GM12878 (cell line): ENCODE measurements around the gene SRSF8. TPM values are rescaled to one million over a fixed set of nuclear protein-coding genes. Genes with fewer than 3 reads are reported as not detected.
"Not testable (repeated sequence)": the region's sequence is repeated elsewhere in the genome, so short reads cannot be mapped to it uniquely, and the experiment has no call there.

ENCODE experiments used
- ATAC-seq: fragments of 200-7000 bp; cut with Tn5 transposase; 3 replicates; pipeline ENCODE4 v1.9.1; 2020; ENCODE audit warnings: mild to moderate bottlenecking, moderate library complexity
- BruUV-seq: library from RNA; stranded (reverse); fragments of 400-500 nt; replicated peaks from 2 replicates; lab custom pipeline; 2021; lab: Mats Ljungman, UMichigan
- CTCF ChIA-PET: fragments of 300-600 bp; sonication (Branson Sonifier 250); formaldehyde crosslinking; extraction: SDS; loops from one replicate; lab custom pipeline; 2021; ENCODE audit warnings: inconsistent platforms; lab: Yijun Ruan, JAX
- POLR2A ChIA-PET: fragments of 350-600 bp; formaldehyde crosslinking; extraction: SDS; loops from one replicate; lab custom pipeline; 2021; ENCODE audit warnings: inconsistent platforms; lab: Charles Lee
- RAD21 ChIA-PET: fragments of 300-600 bp; sonication (Branson Sonifier 250); formaldehyde crosslinking; loops from one replicate; lab custom pipeline; 2023; ENCODE audit warnings: antibody characterized with exemption; ENCODE audit not compliant: unreplicated experiment; lab: Charles Lee
- SMC1A ChIA-PET: fragments of 300-600 bp; sonication (Branson Sonifier 250); formaldehyde crosslinking; loops from one replicate; lab custom pipeline; 2023; ENCODE audit not compliant: unreplicated experiment, uncharacterized antibody; lab: Charles Lee
- DNase-seq: peaks from one replicate; pipeline ENCODE4 v3.0.0-alpha.2; 2011; ENCODE audit warnings: low read depth, low spot score
- FAIRE-seq: peaks from 3 replicates; lab custom pipeline; 2011; peaks lifted over from hg19 to GRCh38; lab: Jason Lieb, UNC
- H2AFZ ChIP-seq: 2 replicates; pipeline ENCODE4 v1.6.0; 2011; ENCODE audit warnings: low read depth, low read length, control low read depth; ENCODE audit not compliant: control insufficient read depth
- H3K27ac ChIP-seq: 2 replicates; pipeline ENCODE4 v1.5.1; 2011; ENCODE audit warnings: control low read depth; ENCODE audit not compliant: control insufficient read depth, insufficient read depth
- H3K27me3 ChIP-seq, 2 experiments: replicated peaks in 1 of 2; 2 replicates each; pipeline versions ENCODE4 v1.6.0 to v1.6.1; 2011; ENCODE audit warnings: low read length in 1 of 2; ENCODE audit not compliant: control insufficient read depth in 2 of 2, insufficient read depth in 2 of 2
- H3K36me3 ChIP-seq, 2 experiments: 2 replicates each; pipeline ENCODE4 v1.5.1; 2011; ENCODE audit warnings: low read length in 1 of 2; ENCODE audit not compliant: control insufficient read depth in 2 of 2, insufficient read depth in 2 of 2
- H3K4me1 ChIP-seq: 2 replicates; pipeline ENCODE4 v1.6.1; 2011; ENCODE audit warnings: mild to moderate bottlenecking, low read length, moderate library complexity, mixed read lengths; ENCODE audit not compliant: control insufficient read depth, insufficient read depth
- H3K4me2 ChIP-seq: 2 replicates; pipeline ENCODE4 v1.6.0; 2011; ENCODE audit warnings: control low read depth; ENCODE audit not compliant: control insufficient read depth, insufficient read depth
- H3K4me3 ChIP-seq: fragments of 200-600 bp; sonication (generic); 2 replicates; pipeline ENCODE4 v1.5.1; 2016
- H3K79me2 ChIP-seq: 2 replicates; pipeline ENCODE4 v1.6.0; 2011; ENCODE audit warnings: low read length; ENCODE audit not compliant: control insufficient read depth, insufficient read depth
- H3K9ac ChIP-seq: 2 replicates; pipeline ENCODE4 v1.8.0; 2011; ENCODE audit warnings: low read length, control low read depth, mixed read lengths; ENCODE audit not compliant: control insufficient read depth, insufficient read depth
- H3K9me3 ChIP-seq: replicated peaks from 3 replicates; pipeline ENCODE4 v1.5.1; 2011; ENCODE audit warnings: mild to moderate bottlenecking, low read length; ENCODE audit not compliant: control insufficient read depth, insufficient read depth
- H4K20me1 ChIP-seq: 2 replicates; pipeline ENCODE4 v1.6.0; 2011; ENCODE audit not compliant: control insufficient read depth, insufficient read depth
- BRCA1 ChIP-seq: IDR thresholded peaks from 2 replicates; pipeline ENCODE4 v1.6.1; 2011; ENCODE audit warnings: low read depth, low read length, improper control_type of control experiment
- NFXL1 ChIP-seq: fragments of 450-650 bp; IDR thresholded peaks from 2 replicates; pipeline ENCODE4 v1.6.1; 2017; ENCODE audit warnings: antibody characterized with exemption, mild to moderate bottlenecking, borderline replicate concordance
- NRF1 ChIP-seq: conservative IDR thresholded peaks from 2 replicates; pipeline ENCODE4 v1.6.1; 2011; ENCODE audit warnings: mild to moderate bottlenecking, low read depth, low read length, improper control_type of control experiment
- RAD51 ChIP-seq: fragments of 450-650 bp; IDR thresholded peaks from 2 replicates; pipeline ENCODE4 v1.6.1; 2016; ENCODE audit warnings: moderate library complexity, mild to moderate bottlenecking, inconsistent platforms
- RFX5 ChIP-seq: IDR thresholded peaks from 2 replicates; pipeline ENCODE4 v1.6.1; 2011; ENCODE audit warnings: low read depth, low read length, improper control_type of control experiment
- SRF ChIP-seq, 2 experiments: IDR thresholded peaks; 2 replicates each; pipeline ENCODE4 v1.6.1; 2011; ENCODE audit warnings: low read depth in 2 of 2, low read length in 2 of 2, mild to moderate bottlenecking in 1 of 2, moderate library complexity in 1 of 2
- ZNF384 ChIP-seq: IDR thresholded peaks from 2 replicates; pipeline ENCODE4 v1.6.1; 2012; ENCODE audit warnings: low read depth, mild to moderate bottlenecking, low read length, improper control_type of control experiment, borderline replicate concordance
- ZZZ3 ChIP-seq: IDR thresholded peaks from 2 replicates; pipeline ENCODE4 v1.6.1; 2011; ENCODE audit warnings: low read depth; ENCODE audit not compliant: control insufficient read depth, insufficient read length
- WGBS: methylation state at CpG from one replicate; pipeline ENCODE4 v1.1.6; 2016; ENCODE audit warnings: low lambda C conversion rate; ENCODE audit not compliant: insufficient replicate concordance, insufficient coverage; ENCODE audit errors: missing lambda C conversion rate; 5-methylcytosine and 5-hydroxymethylcytosine counted together
- in situ Hi-C: fragments of 300-500 bp; cut with MboI; formaldehyde crosslinking; loops from 9 replicates; pipeline ENCODE4 v1.14.3; 2018; ENCODE audit warnings: mixed read lengths
- intact Hi-C: fragments of 100-400 bp; cut with micrococcal nuclease; formaldehyde crosslinking; loops from one replicate; pipeline ENCODE4 v1.14.2; 2022; ENCODE audit not compliant: unreplicated experiment
- polyA plus RNA-seq, 11 experiments: library from polyadenylated mRNA; depleted of rRNA in 4 of 11; unstranded in 6 of 11; stranded (reverse) in 5 of 11; fragments of >200 nt; fragmentation: Nextera tagmentation in 4 of 11; fragmentation: Illumina TruSeq in 1 of 11; extraction: Ambion mirVana in 4 of 11; extraction: Trizol in 1 of 11; gene quantifications; 1 replicate in 1 of 11; 2 replicates in 10 of 11; pipeline versions ENCODE4 v1.2.1 to v1.2.3, GENCODE V29; 2011 to 2016; ENCODE audit warnings: inconsistent platforms in 2 of 11, missing spikeins in 2 of 11, low read depth in 1 of 11
- total RNA-seq, 4 experiments: library from RNA; depleted of rRNA in 3 of 4; stranded (reverse); fragments of >200 nt in 3 of 4; fragmentation: Illumina TruSeq in 1 of 4; extraction: Trizol in 1 of 4; gene quantifications; 2 replicates each; pipeline versions ENCODE4 v1.2.1 to v1.2.3, GENCODE V29; 2013 to 2021
- TF ChIP-seq, protein P1 (sequence below): IDR thresholded peaks from 2 replicates; pipeline ENCODE4 v1.6.1; 2011; ENCODE audit warnings: low read depth, low read length, improper control_type of control experiment, borderline replicate concordance
- TF ChIP-seq, protein P2 (sequence below): IDR thresholded peaks from 2 replicates; pipeline ENCODE4 v1.6.1; 2011; ENCODE audit warnings: low read depth, mild to moderate bottlenecking, low read length, moderate library complexity, borderline replicate concordance; ENCODE audit errors: extremely low read depth

Gene SRSF8
- total and polyA plus RNA-seq, 10 of the 15 experiments (the other 5 are each of a cell fraction or from before 2014, with no cell fraction given), result 14.2 to 43.1 (median 27.1) TPM

DNA sequence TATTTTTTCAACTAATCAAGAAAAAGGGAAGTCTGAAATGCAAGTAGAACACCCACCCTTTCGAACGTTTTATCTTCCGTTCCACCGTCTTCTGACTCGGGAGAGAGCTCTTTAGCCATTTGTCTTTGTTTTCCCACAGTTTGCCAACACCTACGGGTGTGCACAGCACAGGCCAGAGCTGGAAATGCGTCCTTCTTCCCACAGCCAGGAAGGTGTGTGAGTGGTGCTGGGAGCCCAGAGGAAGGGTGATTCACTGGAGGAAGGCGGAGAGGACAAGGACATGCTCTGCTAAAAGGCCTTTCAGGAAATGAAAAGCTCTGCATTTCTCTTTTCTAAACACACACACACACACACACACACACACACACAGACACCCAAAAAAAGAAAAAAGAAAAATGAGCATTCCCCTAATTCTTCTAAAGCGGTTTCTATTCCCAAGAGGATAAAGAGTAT, 41.5 kb downstream of the SRSF8 start (continued):
- TF ChIP-seq, protein P1, sequence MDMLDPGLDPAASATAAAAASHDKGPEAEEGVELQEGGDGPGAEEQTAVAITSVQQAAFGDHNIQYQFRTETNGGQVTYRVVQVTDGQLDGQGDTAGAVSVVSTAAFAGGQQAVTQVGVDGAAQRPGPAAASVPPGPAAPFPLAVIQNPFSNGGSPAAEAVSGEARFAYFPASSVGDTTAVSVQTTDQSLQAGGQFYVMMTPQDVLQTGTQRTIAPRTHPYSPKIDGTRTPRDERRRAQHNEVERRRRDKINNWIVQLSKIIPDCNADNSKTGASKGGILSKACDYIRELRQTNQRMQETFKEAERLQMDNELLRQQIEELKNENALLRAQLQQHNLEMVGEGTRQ, result no peak

DNA sequence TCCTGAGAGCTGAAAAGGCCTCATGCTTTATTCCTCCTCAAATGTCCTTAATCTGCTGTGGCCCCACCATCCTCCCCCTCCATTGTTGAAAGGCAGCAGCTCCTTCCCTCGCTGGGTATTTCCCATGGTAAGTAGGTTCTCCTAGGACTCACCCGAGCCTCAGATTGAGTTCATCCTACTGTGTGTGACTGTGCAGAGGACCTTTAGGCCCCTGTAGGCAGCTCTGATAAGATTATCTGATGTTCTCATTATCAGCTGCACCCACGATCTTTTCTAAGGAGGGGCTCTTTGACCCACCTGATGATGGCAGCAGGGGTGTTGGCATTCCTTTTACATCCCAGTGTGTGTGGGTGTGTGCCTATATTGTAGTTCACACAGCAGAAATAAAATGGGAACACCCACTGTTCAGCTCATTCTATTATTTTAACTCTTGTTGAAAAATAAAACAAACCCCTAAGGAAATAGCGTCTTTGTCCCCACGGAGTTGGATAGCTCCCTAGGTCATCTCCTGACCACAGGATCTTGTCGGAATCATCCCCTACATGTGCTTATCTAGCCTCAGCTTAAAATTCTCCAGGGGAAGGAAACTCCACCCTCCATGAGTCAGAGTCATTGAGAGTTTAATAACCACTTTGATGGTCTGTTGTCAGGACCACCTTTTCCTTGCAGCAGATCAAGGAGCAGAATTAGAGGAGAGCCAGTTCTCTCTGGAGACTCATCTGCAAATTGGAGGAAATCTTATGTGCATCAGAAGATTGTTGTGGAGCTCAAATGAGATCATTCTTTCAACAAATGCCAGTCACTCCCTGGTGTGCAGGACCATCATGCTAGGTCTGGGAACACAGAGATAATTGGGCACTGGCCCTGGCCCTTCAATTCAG, 42.2 kb downstream of the SRSF8 start:
- Histone ChIP-seq H3K36me3 (peaks cover 0 to 4% of the 10 kb centered on the region in 2 experiments; a peak in 2 of 4 replicates), H2AFZ (no peak overlapping the region), H3K27ac (no peak overlapping the region), H3K4me3 (no peak overlapping the region), H3K4me1 (no peaks in the 10 kb centered on the region), H3K9ac (no peak overlapping the region), H3K4me2 (no peak overlapping the region), H3K79me2 (no peaks in the 10 kb centered on the region), H3K27me3 (no peaks in the 10 kb centered on the region), H3K9me3 (no peaks in the 10 kb centered on the region), H4K20me1 (no peaks in the 10 kb centered on the region)
- in situ Hi-C loops, result no loop called here
- ChIA-PET SMC1A (interaction anchor here (1.4 to 1.5 kb wide), 2 partner anchors 10 to 38 kb away, joined by 4 read pairs; no protein-coding TSS in a partner anchor), RAD21 (interaction anchor here (0.9 to 1.7 kb wide), 4 partner anchors 10 to 38 kb away, joined by 3 to 8 read pairs (median 4); no protein-coding TSS in a partner anchor), POLR2A (interaction anchor here (0.5 kb wide), 1 partner anchor 122 kb away, joined by 6 read pairs; the partner anchor contains the start of gene SESN3), CTCF (no interaction called here)
- TF ChIP-seq, protein P2, sequence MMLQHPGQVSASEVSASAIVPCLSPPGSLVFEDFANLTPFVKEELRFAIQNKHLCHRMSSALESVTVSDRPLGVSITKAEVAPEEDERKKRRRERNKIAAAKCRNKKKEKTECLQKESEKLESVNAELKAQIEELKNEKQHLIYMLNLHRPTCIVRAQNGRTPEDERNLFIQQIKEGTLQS, result no peak
- no peak for TF ChIP-seq RFX5
- TF ChIP-seq ZZZ3, result no peak
- no peak for TF ChIP-seq NRF1
- TF ChIP-seq ZNF384, result no peak
- no peak for TF ChIP-seq NFXL1
- no peak for TF ChIP-seq SRF (IDR thresholded peaks at IDR 0.05; ENCODE audit: low read depth in 2 of 2, low read length in 2 of 2)
- TF ChIP-seq BRCA1, result no peak
- no peak for TF ChIP-seq RAD51
- DNase-seq, result no peak
- ATAC-seq, result no peak
- 75% methylated on average over 6 of the region's 6 CpGs for WGBS
- FAIRE-seq, result no peak
- intact Hi-C loops, result no loop called here
- no TSS peak for BruUV-seq

DNA sequence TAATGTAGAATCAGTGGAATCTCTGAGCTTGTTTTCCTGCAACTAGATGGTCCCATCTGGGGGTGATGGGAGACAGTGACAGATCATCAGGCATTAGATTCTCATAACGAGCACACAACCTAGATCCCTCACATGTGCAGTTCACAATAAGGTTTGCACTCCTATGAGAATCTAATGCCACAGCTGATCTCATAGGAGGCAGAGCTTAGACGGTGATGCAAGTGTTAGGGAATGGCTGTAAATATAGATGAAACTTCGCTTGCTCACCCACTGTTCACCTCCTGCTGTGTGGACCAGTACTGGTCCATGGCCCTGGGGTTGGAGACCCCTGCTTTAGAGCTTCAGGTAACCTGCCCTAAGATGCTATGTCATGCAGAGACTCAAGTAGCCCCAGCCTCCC, 44.8 kb downstream of the SRSF8 start:
- H3K27me3 ChIP-seq, H3K27ac ChIP-seq, intact Hi-C loops, BruUV-seq, H3K4me1 ChIP-seq, H3K4me2 ChIP-seq, POLR2A ChIA-PET, H3K4me3 ChIP-seq, H2AFZ ChIP-seq, H3K36me3 ChIP-seq, in situ Hi-C loops, H3K9ac ChIP-seq, DNase-seq, H3K9me3 ChIP-seq, FAIRE-seq, H3K79me2 ChIP-seq, H4K20me1 ChIP-seq, ATAC-seq, RAD21 ChIA-PET: not testable (repeated sequence)
- SMC1A ChIA-PET, result interaction anchor here (0.9 to 1.4 kb wide), 3 partner anchors 9 to 21 kb away, joined by 3 read pairs; partner anchors contain the start of gene ENDOD1
- WGBS, result 77% methylated on average over 3 of the region's 3 CpGs
- CTCF ChIA-PET, result interaction anchor here (0.5 to 1.5 kb wide), 2 partner anchors 25 to 658 kb away, joined by 3 to 4 read pairs; no protein-coding TSS in a partner anchor
